Nephron progenitor cell (in vitro differentiated cells): ENCODE results near the gene KCNMA1.

Experiments used
- DNase-seq: peaks from one replicate; pipeline ENCODE4 v3.0.0; 2021
- H3K27ac Mint-ChIP-seq: 2 replicates; pipeline ENCODE4 v1.8.0; 2021; ENCODE audit warnings: mild to moderate bottlenecking, moderate library complexity, mixed read lengths
- H3K27me3 Mint-ChIP-seq: 2 replicates; pipeline ENCODE4 v1.8.0; 2021; ENCODE audit warnings: mild to moderate bottlenecking, low read depth, mixed read lengths; ENCODE audit not compliant: poor library complexity
- H3K36me3 Mint-ChIP-seq: 2 replicates; pipeline ENCODE4 v1.8.0; 2021; ENCODE audit warnings: low read depth, mixed read lengths
- H3K4me1 Mint-ChIP-seq: 2 replicates; pipeline ENCODE4 v1.8.0; 2021; ENCODE audit warnings: mixed read lengths
- H3K4me3 Mint-ChIP-seq: 2 replicates; pipeline ENCODE4 v1.8.0; 2021; ENCODE audit warnings: mild to moderate bottlenecking, moderate library complexity, mixed read lengths
- H3K9me3 Mint-ChIP-seq: 2 replicates; pipeline ENCODE4 v1.8.0; 2021; ENCODE audit warnings: mild to moderate bottlenecking, moderate library complexity, mixed read lengths
- CTCF ChIP-seq: fragments of 200-600 bp; sonication (generic); IDR thresholded peaks from 2 replicates; pipeline ENCODE4 v1.5.0; 2021; ENCODE audit warnings: antibody characterized with exemption

Gene KCNMA1

DNA sequence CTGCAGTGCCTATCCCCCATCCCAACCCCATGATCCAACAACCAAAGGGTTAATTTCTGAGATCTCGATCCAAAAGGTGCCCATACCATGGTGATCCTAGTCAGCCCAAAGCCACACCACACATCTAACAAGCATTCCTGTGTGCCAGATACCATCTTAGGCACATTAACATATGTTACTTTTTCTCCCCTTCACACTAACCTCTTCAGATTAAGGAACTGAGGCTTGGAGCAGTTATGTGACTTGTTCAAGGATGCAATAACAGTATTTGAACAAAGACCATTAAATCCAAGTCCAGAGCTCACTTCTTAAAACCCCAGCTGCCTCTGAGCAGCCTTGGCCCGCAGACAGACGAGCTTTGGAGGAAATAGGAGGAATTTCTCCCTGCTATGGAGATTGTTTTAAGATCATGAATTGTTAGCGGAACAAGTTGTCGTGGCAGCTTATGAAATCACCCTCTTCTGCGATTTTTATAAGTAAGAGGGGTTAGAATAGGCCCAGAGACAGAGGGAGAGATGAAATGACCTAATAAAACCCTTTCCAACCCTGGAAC, 327.2 kb downstream of the KCNMA1 start:
- Mint-ChIP-seq H3K27ac (no peak overlapping the region), H3K4me3 (no peak overlapping the region), H3K27me3 (peaks cover 24% of the 10 kb centered on the region), H3K36me3 (no peaks in the 10 kb centered on the region), H3K4me1 (no peaks in the 10 kb centered on the region), H3K9me3 (no peaks in the 10 kb centered on the region)
- no peak for TF ChIP-seq CTCF
- DNase-seq, result no peak

DNA sequence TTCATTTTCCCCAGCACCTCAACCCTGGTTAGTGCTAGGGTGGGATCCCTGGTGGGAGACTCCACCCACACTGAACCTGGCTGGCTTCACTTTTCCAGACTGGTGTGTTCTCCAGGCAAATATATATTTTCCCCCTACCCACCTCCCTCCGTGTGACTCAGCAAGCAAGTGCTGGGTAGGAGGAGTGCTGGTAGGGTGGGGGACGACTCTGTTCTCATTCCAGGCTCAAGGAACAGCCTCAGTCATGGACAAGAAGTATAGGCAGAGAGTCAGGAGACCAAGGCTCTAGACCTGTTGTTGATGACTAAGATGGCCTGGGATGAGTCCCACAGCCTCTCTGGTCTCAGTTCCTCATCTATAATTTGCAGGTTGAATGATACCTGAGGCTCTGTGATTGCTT, 328.1 kb downstream of the KCNMA1 start:
- no peaks in the 10 kb centered on the region for H3K4me1 Mint-ChIP-seq
- H3K27ac Mint-ChIP-seq, result no peak overlapping the region
- no peaks in the 10 kb centered on the region for H3K9me3 Mint-ChIP-seq
- H3K4me3 Mint-ChIP-seq, result no peak overlapping the region
- no peaks in the 10 kb centered on the region for H3K36me3 Mint-ChIP-seq
- TF ChIP-seq CTCF, result no peak
- DNase-seq, result no peak
- H3K27me3 Mint-ChIP-seq, result peaks cover 21% of the 10 kb centered on the region

DNA sequence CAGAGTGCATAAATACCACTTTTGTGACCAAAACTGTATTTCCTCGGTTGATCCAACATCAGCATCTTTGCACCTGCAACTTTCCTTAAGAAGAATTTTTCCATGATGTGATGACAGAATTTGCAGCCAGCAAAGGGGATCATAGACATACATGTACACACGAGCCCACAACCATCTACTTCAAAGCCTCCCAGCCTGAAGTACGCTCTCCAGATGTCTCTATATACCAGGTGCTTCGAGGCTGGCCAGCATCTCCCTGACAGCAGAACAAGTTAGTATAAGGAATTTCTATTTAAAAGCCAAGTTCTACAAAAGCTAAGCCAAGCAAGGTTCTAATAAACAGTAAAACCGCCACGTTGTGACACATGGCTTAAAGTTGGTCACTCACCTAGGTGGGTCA, 328.5 kb downstream of the KCNMA1 start:
- Mint-ChIP-seq H3K27ac (no peak overlapping the region), H3K4me1 (no peaks in the 10 kb centered on the region), H3K36me3 (no peaks in the 10 kb centered on the region), H3K4me3 (no peak overlapping the region), H3K9me3 (no peaks in the 10 kb centered on the region), H3K27me3 (peaks cover 21% of the 10 kb centered on the region)
- no peak for DNase-seq
- TF ChIP-seq CTCF, result no peak

DNA sequence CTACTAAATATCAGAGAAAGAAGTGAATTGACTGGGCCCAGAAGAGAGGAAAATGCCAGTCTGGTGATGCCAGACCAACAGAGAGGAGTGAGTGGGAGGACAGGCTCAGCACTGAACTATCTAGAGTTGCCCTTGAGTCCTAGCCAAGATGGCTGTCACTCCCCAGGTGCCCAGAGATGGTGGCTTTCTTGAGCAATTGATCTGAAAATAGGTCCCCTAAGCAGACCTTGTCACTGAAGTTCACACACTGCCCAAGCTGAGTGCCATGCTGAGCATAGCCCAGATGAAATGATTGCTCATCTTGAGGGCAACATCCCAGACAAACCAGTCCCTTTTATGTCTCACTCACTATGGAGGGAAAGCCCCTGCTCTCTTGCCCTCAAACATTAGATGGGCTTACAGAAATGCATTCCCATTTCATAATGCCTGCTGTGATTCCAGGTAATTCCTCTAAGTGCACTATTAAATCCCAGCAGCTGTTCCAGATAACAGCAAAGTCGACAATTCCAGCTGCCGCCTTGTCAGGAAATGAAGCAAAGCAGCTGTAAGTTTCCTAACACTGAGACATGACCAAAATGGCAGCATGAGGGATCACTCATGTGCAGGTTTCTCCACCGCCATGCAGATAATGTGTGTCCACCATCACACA, 329.4 kb downstream of the KCNMA1 start:
- H3K36me3 Mint-ChIP-seq, result no peaks in the 10 kb centered on the region

GRCh38 chr10:77306666-77307065, 330.9 kb downstream of the KCNMA1 start:
- Mint-ChIP-seq H3K36me3 (no peaks in the 10 kb centered on the region), H3K27ac (no peak overlapping the region)
- no peak for TF ChIP-seq CTCF

More for the DNA sequence above, 329.4 kb downstream of the KCNMA1 start:
- no peak overlapping the region for H3K27ac Mint-ChIP-seq
- H3K27me3 Mint-ChIP-seq, result peaks cover 21% of the 10 kb centered on the region
- DNase-seq, result no peak
- TF ChIP-seq CTCF, result no peak
- no peak overlapping the region for H3K4me3 Mint-ChIP-seq
- H3K9me3 Mint-ChIP-seq, result no peaks in the 10 kb centered on the region
- peaks cover 5% of the 10 kb centered on the region for H3K4me1 Mint-ChIP-seq

More at GRCh38 chr10:77306666-77307065, 330.9 kb downstream of the KCNMA1 start:
- Mint-ChIP-seq H3K9me3 (no peaks in the 10 kb centered on the region), H3K27me3 (peaks cover 14% of the 10 kb centered on the region), H3K4me1 (peaks cover 5% of the 10 kb centered on the region), H3K4me3 (no peak overlapping the region)
- DNase-seq, result no peak
